ENCODE data around the gene STYX. TPM values are rescaled to one million over a fixed set of nuclear protein-coding genes. Genes with fewer than 3 reads are reported as not detected.

Gene STYX
- total and polyA plus RNA-seq, 2 of the 4 experiments (the other 2 are of a cell fraction) = 5.8 to 7.5 TPM

GRCh38 chr14:52792097-52792415 is 62.1 kb downstream of the STYX start:
- H3K23ac ChIP-seq (ENCODE audit: low read depth, low read length) = peak overlapping the region; percentile 98
- peak overlapping the region; percentile 90 for H3K56ac ChIP-seq (ENCODE audit: extremely low read depth, insufficient read depth, low read length)
- no peaks in the 10 kb centered on the region; the same call in 1 of the 2 replicates for H3K4me1 ChIP-seq (ENCODE audit: control insufficient read depth, insufficient read depth, low read length)
- H3K27me3 ChIP-seq (ENCODE audit: control insufficient read depth, insufficient read depth, low read length) = no peaks in the 10 kb centered on the region
- H4K8ac ChIP-seq (ENCODE audit: low read depth in 2 of 2, low read length in 2 of 2) = peak overlapping the region; percentile 89 to 99
- peaks cover 14 to 41% of the 10 kb centered on the region in 2 experiments; a peak in 3 of 4 replicates for H3K79me1 ChIP-seq (ENCODE audit: low read depth in 1 of 2, low read length in 2 of 2)
- H3K9me3 ChIP-seq (ENCODE audit: control insufficient read depth, insufficient read depth, low read length) = no peaks in the 10 kb centered on the region
- H3K4ac ChIP-seq (ENCODE audit: low read depth, low read length) = peak overlapping the region; percentile 98
- TF ChIP-seq ELK1 (IDR thresholded peaks at IDR 0.05; ENCODE audit: borderline replicate concordance, low read depth, low read length) (no peak), CEBPB (IDR thresholded peaks at IDR 0.05; ENCODE audit: low read depth, low read length) (0 out of 2 replicates have a peak, but pooled peaks have one; percentile 12), RCOR1 (IDR thresholded peaks at IDR 0.05; ENCODE audit: insufficient replicate concordance, low read length) (no peak)
- TF ChIP-seq, protein P1, sequence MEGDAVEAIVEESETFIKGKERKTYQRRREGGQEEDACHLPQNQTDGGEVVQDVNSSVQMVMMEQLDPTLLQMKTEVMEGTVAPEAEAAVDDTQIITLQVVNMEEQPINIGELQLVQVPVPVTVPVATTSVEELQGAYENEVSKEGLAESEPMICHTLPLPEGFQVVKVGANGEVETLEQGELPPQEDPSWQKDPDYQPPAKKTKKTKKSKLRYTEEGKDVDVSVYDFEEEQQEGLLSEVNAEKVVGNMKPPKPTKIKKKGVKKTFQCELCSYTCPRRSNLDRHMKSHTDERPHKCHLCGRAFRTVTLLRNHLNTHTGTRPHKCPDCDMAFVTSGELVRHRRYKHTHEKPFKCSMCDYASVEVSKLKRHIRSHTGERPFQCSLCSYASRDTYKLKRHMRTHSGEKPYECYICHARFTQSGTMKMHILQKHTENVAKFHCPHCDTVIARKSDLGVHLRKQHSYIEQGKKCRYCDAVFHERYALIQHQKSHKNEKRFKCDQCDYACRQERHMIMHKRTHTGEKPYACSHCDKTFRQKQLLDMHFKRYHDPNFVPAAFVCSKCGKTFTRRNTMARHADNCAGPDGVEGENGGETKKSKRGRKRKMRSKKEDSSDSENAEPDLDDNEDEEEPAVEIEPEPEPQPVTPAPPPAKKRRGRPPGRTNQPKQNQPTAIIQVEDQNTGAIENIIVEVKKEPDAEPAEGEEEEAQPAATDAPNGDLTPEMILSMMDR (conservative IDR thresholded peaks at IDR 0.05; ENCODE audit: low read depth, low read length) = no peak
- H2AK5ac ChIP-seq (ENCODE audit: low read depth, low read length) = peak overlapping the region; percentile 60
- peaks cover 6% of the 10 kb centered on the region; the same call in 1 of the 2 replicates for H3K9me1 ChIP-seq (ENCODE audit: insufficient read depth, low read length)
- dilution Hi-C loops (cut with HindIII; ENCODE audit: low sequenced_read_pairs, unreplicated experiment) = no loop called here
- peak overlapping the region; percentile 75 for H3K9ac ChIP-seq (ENCODE audit: low read depth, low read length)
- POLR2A ChIA-PET (ENCODE audit: unreplicated experiment) = interaction anchor here (0.6 kb wide), 1 partner anchor 748 kb away, joined by 3 read pairs; no protein-coding TSS in a partner anchor
- H4K5ac ChIP-seq (ENCODE audit: low read depth, low read length) = peak overlapping the region; percentile 95
- H2BK5ac ChIP-seq (ENCODE audit: low read depth, low read length, poor library complexity, severe bottlenecking) = peak overlapping the region; percentile 93
- H3K18ac ChIP-seq (ENCODE audit: low read depth, low read length) = peak overlapping the region; percentile 98
- TSS peak; percentile 84 for BruUV-seq (replicated peaks)
- H4K20me1 ChIP-seq (ENCODE audit: insufficient read depth, low read length) = peaks cover 8% of the 10 kb centered on the region
- no peaks in the 10 kb centered on the region for H3K36me3 ChIP-seq (ENCODE audit: control insufficient read depth, insufficient read depth, low read length)
- peak overlapping the region; percentile 98 for H2BK15ac ChIP-seq (ENCODE audit: low read depth, low read length)
- no peak for DNase-seq
- in situ Hi-C loops (cut with MboI; ENCODE audit: low sequenced_read_pairs) = no loop called here
- H3K4me3 ChIP-seq (ENCODE audit: insufficient read depth, low read depth, low read length) = peak overlapping the region; percentile 54
- peak overlapping the region; percentile 95 for H2AK9ac ChIP-seq (replicated peaks; ENCODE audit: low read depth, low read length, poor library complexity)
- H4K91ac ChIP-seq (ENCODE audit: insufficient read depth, low read depth, low read length) = peak overlapping the region; percentile 97
- ATAC-seq (ENCODE audit: low read depth) = no peak
- peak overlapping the region; percentile 99 for H2AFZ ChIP-seq (replicated peaks; ENCODE audit: low read length, poor library complexity)
- CTCF ChIA-PET = no interaction called here
- H3K27ac ChIP-seq (ENCODE audit: insufficient read depth, low read length) = peak overlapping the region; percentile 99
- WGBS, 2 experiments (ENCODE audit: extremely low coverage in 2 of 2, insufficient read length in 1 of 2) = no CpG with 5 or more reads among the region's 7 CpGs
- H2BK120ac ChIP-seq (ENCODE audit: low read depth, low read length) = peak overlapping the region; percentile 98
- peak overlapping the region; percentile 90 for H2BK20ac ChIP-seq (ENCODE audit: low read depth, low read length)
- intact Hi-C loops (cut with micrococcal nuclease) = no loop called here
- peak overlapping the region; percentile 86 for H3K4me2 ChIP-seq (ENCODE audit: low read depth, low read length)
- peak overlapping the region; percentile 96 for H3K14ac ChIP-seq (replicated peaks; ENCODE audit: low read depth, low read length)
